K562 (cell line): ENCODE results near the gene FLOT2. TPM values are rescaled to one million over a fixed set of nuclear protein-coding genes. Genes with fewer than 3 reads are reported as not detected.

ENCODE experiments used
- ATAC-seq: fragments of 200-7000 bp; cut with Tn5 transposase; 3 replicates; pipeline ENCODE4 v1.9.1; 2020; ENCODE audit warnings: moderate library complexity
- BruUV-seq: library from RNA; stranded (reverse); fragments of 400-500 nt; replicated peaks from 2 replicates; lab custom pipeline; 2021; lab: Mats Ljungman, UMichigan
- CTCF ChIA-PET: fragments of 300-600 bp; formaldehyde crosslinking; extraction: SDS; loops from one replicate; lab custom pipeline; 2021; ENCODE audit warnings: low intra/inter-chr PET ratio; lab: Yijun Ruan, JAX
- POLR2A ChIA-PET: fragments of 300-600, 350-650 bp; sonication (Branson Sonifier 250); formaldehyde crosslinking; extraction: SDS; loops from one replicate; lab custom pipeline; 2021; ENCODE audit warnings: antibody characterized with exemption, inconsistent platforms; lab: Yijun Ruan, JAX
- DNase-seq, 4 experiments: peaks; one replicate each; pipeline versions ENCODE4 v3.0.0 to v3.0.0-alpha.2; 2011 to 2018; ENCODE audit warnings: low spot score in 3 of 4, mixed read lengths in 3 of 4; ENCODE audit errors: extremely low read depth in 1 of 4
- FAIRE-seq: peaks from 2 replicates; lab custom pipeline; 2011; peaks lifted over from hg19 to GRCh38; lab: Jason Lieb, UNC
- H2AFZ ChIP-seq: 2 replicates; pipeline ENCODE4 v1.6.0; 2011; ENCODE audit warnings: low read depth, low read length, control low read depth, inconsistent platforms
- H3K27ac ChIP-seq: fragments of 200-600 bp; 3 replicates; pipeline ENCODE4 v1.8.0; 2011; ENCODE audit warnings: low read depth, mild to moderate bottlenecking, control low read depth, inconsistent platforms, low read length, moderate library complexity, mixed read lengths; ENCODE audit errors: extremely low read depth
- H3K27me3 ChIP-seq, 2 experiments: fragments of 300-600 bp in 1 of 2; 2 replicates in 1 of 2; 3 replicates in 1 of 2; pipeline versions ENCODE4 v1.6.0 to v1.8.0; 2011; ENCODE audit warnings: inconsistent platforms in 2 of 2, low read length in 2 of 2, mild to moderate bottlenecking in 1 of 2, mixed read lengths in 1 of 2, moderate library complexity in 1 of 2; ENCODE audit not compliant: control insufficient read depth in 2 of 2, insufficient read depth in 2 of 2
- H3K36me3 ChIP-seq: fragments of 300-600 bp; 3 replicates; pipeline ENCODE4 v1.8.0; 2011; ENCODE audit warnings: mild to moderate bottlenecking, low read length, inconsistent platforms; ENCODE audit not compliant: control insufficient read depth, insufficient read depth
- H3K4me1 ChIP-seq, 2 experiments: fragments of 200-600 bp in 1 of 2; replicated peaks in 1 of 2; 2 replicates in 1 of 2; 3 replicates in 1 of 2; pipeline versions ENCODE4 v1.5.1 to v1.8.0; 2011; ENCODE audit warnings: inconsistent platforms in 2 of 2, low read length in 2 of 2, mild to moderate bottlenecking in 1 of 2, mixed read lengths in 1 of 2, moderate library complexity in 1 of 2; ENCODE audit not compliant: control insufficient read depth in 2 of 2, insufficient read depth in 2 of 2
- H3K4me2 ChIP-seq: 2 replicates; pipeline ENCODE4 v1.6.1; 2011; ENCODE audit warnings: low read length, control low read depth, inconsistent platforms, mixed read lengths; ENCODE audit not compliant: insufficient read depth
- H3K4me3 ChIP-seq: fragments of 200-600 bp; sonication (generic), shearing (Covaris generic); 2 replicates; pipeline ENCODE4 v1.5.1; 2016; ENCODE audit warnings: control low read depth, inconsistent platforms
- H3K79me2 ChIP-seq: fragments of 200-600 bp; 3 replicates; pipeline ENCODE4 v1.8.0; 2011; ENCODE audit warnings: low read length, inconsistent platforms; ENCODE audit not compliant: control insufficient read depth, insufficient read depth
- H3K9ac ChIP-seq, 2 experiments: 2 replicates each; pipeline versions ENCODE4 v1.6.0 to v1.6.1; 2011; ENCODE audit warnings: low read depth in 2 of 2, low read length in 2 of 2, control low read depth in 1 of 2, inconsistent platforms in 1 of 2, mild to moderate bottlenecking in 1 of 2, mixed read lengths in 1 of 2; ENCODE audit not compliant: insufficient read depth in 1 of 2
- H3K9me1 ChIP-seq: one replicate; pipeline ENCODE4 v1.6.0; 2011; ENCODE audit warnings: inconsistent platforms, mild to moderate bottlenecking, low read length, moderate library complexity; ENCODE audit not compliant: control insufficient read depth, insufficient read depth
- H3K9me3 ChIP-seq: replicated peaks from 2 replicates; pipeline ENCODE4 v1.5.1; 2011; ENCODE audit warnings: low read depth, low read length, inconsistent platforms; ENCODE audit not compliant: control insufficient read depth, insufficient read depth
- H4K20me1 ChIP-seq: replicated peaks from 2 replicates; pipeline ENCODE4 v1.6.1; 2011; ENCODE audit warnings: low read length, inconsistent platforms, mixed read lengths; ENCODE audit not compliant: control insufficient read depth, insufficient read depth
- BRD9 ChIP-seq: fragments of 450-650 bp; IDR thresholded peaks from 2 replicates; pipeline ENCODE4 v1.6.1; 2018; ENCODE audit warnings: low read depth; ENCODE audit not compliant: partially characterized antibody
- CC2D1A ChIP-seq: fragments of 450-650 bp; IDR thresholded peaks from 2 replicates; pipeline ENCODE4 v1.6.1; 2017; ENCODE audit warnings: mild to moderate bottlenecking
- DPF2 ChIP-seq: fragments of 450-650 bp; IDR thresholded peaks from 2 replicates; pipeline ENCODE4 v1.6.1; 2016
- EP400 ChIP-seq: fragments of 450-650 bp; IDR thresholded peaks from 2 replicates; pipeline ENCODE4 v1.6.1; 2017; ENCODE audit warnings: antibody characterized with exemption, mild to moderate bottlenecking, moderate library complexity
- HNRNPL ChIP-seq: fragments of 200-400 bp; formaldehyde crosslinking; IDR thresholded peaks from 2 replicates; pipeline ENCODE4 v1.6.1; 2017; ENCODE audit warnings: low read depth, mild to moderate bottlenecking, low read length
- KLF13 ChIP-seq: fragments of 450-650 bp; IDR thresholded peaks from 2 replicates; pipeline ENCODE4 v1.6.1; 2016; ENCODE audit warnings: missing genetic modification characterization, low read depth, mild to moderate bottlenecking, missing compliant biosample characterization, moderate library complexity, borderline replicate concordance
- MAZ ChIP-seq, 2 experiments: fragments of 450-650 bp in 1 of 2; sonication (generic) in 1 of 2; formaldehyde crosslinking; IDR thresholded peaks in 1 of 2; conservative IDR thresholded peaks in 1 of 2; 2 replicates each; pipeline versions ENCODE4 v1.4.0 to v1.5.0; 2020; ENCODE audit warnings: mild to moderate bottlenecking in 1 of 2, missing genetic modification reagents in 1 of 2
- NFIC ChIP-seq: fragments of 450-650 bp; IDR thresholded peaks from 2 replicates; pipeline ENCODE4 v1.6.1; 2017; ENCODE audit warnings: mild to moderate bottlenecking, inconsistent platforms
- SIX5 ChIP-seq, 2 experiments: IDR thresholded peaks; 2 replicates each; pipeline ENCODE4 v1.6.1; 2011; ENCODE audit warnings: low read length in 2 of 2, borderline replicate concordance in 1 of 2, low read depth in 1 of 2, mild to moderate bottlenecking in 1 of 2, moderate library complexity in 1 of 2; ENCODE audit not compliant: insufficient read depth in 1 of 2
- SMC3 ChIP-seq: conservative IDR thresholded peaks from 2 replicates; pipeline ENCODE4 v1.6.1; 2011; ENCODE audit warnings: low read depth, low read length, improper control_type of control experiment; ENCODE audit not compliant: insufficient read depth
- TEAD1 ChIP-seq, 2 experiments: fragments of 450-650 bp in 1 of 2; sonication (generic) in 1 of 2; formaldehyde crosslinking; IDR thresholded peaks; 2 replicates each; pipeline versions ENCODE4 v1.4.0 to v1.8.0; 2020 to 2022; ENCODE audit warnings: mild to moderate bottlenecking in 2 of 2, missing genetic modification reagents in 1 of 2
- TRIM24 ChIP-seq, 2 experiments: fragments of 450-650 bp; IDR thresholded peaks; 2 replicates each; pipeline ENCODE4 v1.6.1; 2016
- WGBS: fragments of 100-300 bp; shearing (Covaris generic); methylation state at CpG from one replicate; pipeline ENCODE4 v1.1.6; 2016; ENCODE audit warnings: low coverage, mixed read lengths; ENCODE audit not compliant: insufficient coverage; ENCODE audit errors: missing lambda C conversion rate; 5-methylcytosine and 5-hydroxymethylcytosine counted together
- in situ Hi-C: fragments of 300-500 bp; cut with MboI; formaldehyde crosslinking; loops from 4 replicates; pipeline ENCODE4 v1.15.0; 2018; ENCODE audit warnings: inconsistent platforms, mixed read lengths
- intact Hi-C: fragments of 100-400 bp; cut with micrococcal nuclease; formaldehyde crosslinking; loops from 2 replicates; pipeline ENCODE4 v1.14.2; 2022
- polyA plus RNA-seq, 8 experiments: library from polyadenylated mRNA; depleted of rRNA in 4 of 8; stranded (reverse) in 5 of 8; unstranded in 3 of 8; fragments of >200 nt; fragmentation: Nextera tagmentation in 2 of 8; fragmentation: Illumina TruSeq in 1 of 8; extraction: Ambion mirVana in 2 of 8; extraction: Trizol in 1 of 8; gene quantifications; 2 replicates each; pipeline versions ENCODE4 v1.2.1 to v1.2.3, GENCODE V29; 2011 to 2014; ENCODE audit warnings: inconsistent platforms in 1 of 8, missing spikeins in 1 of 8
- total RNA-seq, 7 experiments: library from RNA; depleted of rRNA in 6 of 7; stranded (reverse); fragments of >200 nt in 6 of 7; fragmentation: Illumina TruSeq in 2 of 7; extraction: Trizol in 2 of 7; gene quantifications; 2 replicates each; pipeline versions ENCODE4 v1.2.1 to v1.2.3, GENCODE V29; 2011 to 2021; ENCODE audit warnings: low replicate concordance in 1 of 7
- TF ChIP-seq, protein P1 (sequence below), 3 experiments: IDR thresholded peaks in 2 of 3; conservative IDR thresholded peaks in 1 of 3; 2 replicates each; pipeline ENCODE4 v1.5.1; 2011 to 2012; ENCODE audit warnings: low read length in 3 of 3, mild to moderate bottlenecking in 3 of 3, control low read depth in 2 of 3, improper control_type of control experiment in 1 of 3, inconsistent platforms in 1 of 3, low read depth in 1 of 3, mixed read lengths in 1 of 3, moderate library complexity in 1 of 3; ENCODE audit not compliant: insufficient read depth in 2 of 3
- TF ChIP-seq, protein P2 (sequence below): sonication (generic); formaldehyde crosslinking; IDR thresholded peaks from 2 replicates; pipeline ENCODE4 v1.8.0; 2022; ENCODE audit warnings: missing genetic modification reagents, mild to moderate bottlenecking, moderate library complexity, borderline replicate concordance

Gene FLOT2
- total and polyA plus RNA-seq, 9 of the 15 experiments (the other 6 are each of a cell fraction or from before 2014, with no cell fraction given) = 17.5 to 138 (median 41.7) TPM

DNA sequence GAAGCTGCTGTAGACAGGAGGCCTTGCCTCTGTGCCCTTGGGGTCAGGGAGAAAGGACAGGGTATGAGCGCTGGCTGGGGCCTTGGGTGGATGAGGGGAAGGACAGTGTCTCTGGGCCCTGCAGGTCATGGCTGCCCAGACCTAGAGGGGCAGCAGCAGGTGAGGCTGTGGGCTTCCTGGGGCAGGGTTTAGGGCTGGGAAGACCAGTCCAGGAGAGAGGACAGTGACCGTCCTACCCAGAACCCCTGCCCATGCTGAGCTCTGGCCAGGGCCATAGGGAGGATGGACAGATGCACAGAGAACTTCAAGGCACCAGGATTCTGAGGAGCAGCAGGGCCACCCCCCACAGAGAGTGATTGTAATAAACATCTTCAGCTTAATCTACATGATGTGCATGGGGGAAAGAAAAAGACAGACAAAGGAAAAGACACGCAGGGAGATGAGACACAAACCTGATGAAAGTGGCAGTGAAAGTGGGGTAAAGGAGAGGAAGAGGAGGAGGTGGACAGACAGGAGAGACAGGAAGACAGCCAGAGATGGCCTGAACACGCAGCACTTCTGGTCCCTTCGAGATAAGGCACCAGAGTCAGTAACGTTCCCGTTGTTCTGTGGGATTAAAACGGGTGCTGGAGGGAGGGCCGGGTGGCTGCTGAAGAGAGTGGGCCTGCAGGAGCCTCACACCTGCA is 17.5 kb downstream of the FLOT2 start (continued):
- no peak for TF ChIP-seq EP400
- peak; percentile 40 for TF ChIP-seq NFIC
- no peak for TF ChIP-seq HNRNPL
- TF ChIP-seq TRIM24 (IDR thresholded peaks at IDR 0.05) = peak in 1 of 2 experiments; percentile 31; a peak in 1 of 4 replicates

DNA sequence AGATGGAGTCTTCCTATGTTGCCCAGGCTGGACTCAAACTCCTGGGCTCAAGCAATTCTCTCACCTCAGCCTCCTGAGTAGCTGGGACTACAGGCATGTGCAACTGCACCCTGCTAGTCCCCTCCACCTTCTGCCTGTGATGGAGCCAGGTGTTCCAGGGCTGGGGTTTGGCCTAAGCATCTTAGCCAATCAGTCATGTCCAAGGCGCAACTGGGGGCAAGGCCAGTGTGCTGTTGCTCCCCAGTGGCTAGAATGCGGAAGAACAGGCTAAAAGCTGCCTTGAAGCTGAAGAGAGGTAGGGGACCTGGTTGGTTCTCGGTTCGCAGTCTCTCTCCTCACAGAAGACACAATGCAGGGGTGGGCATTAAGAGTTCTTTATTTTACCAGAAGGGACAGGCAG is 18.6 kb downstream of the FLOT2 start:
- BruUV-seq = no TSS peak
- intact Hi-C loops = loop anchor here (1.0 kb wide), 2 partner anchors 30 to 116 kb away; no protein-coding TSS in a partner anchor
- peaks cover 31 to 42% of the 10 kb centered on the region in 2 experiments for H3K4me1 ChIP-seq
- TF ChIP-seq, protein P1, sequence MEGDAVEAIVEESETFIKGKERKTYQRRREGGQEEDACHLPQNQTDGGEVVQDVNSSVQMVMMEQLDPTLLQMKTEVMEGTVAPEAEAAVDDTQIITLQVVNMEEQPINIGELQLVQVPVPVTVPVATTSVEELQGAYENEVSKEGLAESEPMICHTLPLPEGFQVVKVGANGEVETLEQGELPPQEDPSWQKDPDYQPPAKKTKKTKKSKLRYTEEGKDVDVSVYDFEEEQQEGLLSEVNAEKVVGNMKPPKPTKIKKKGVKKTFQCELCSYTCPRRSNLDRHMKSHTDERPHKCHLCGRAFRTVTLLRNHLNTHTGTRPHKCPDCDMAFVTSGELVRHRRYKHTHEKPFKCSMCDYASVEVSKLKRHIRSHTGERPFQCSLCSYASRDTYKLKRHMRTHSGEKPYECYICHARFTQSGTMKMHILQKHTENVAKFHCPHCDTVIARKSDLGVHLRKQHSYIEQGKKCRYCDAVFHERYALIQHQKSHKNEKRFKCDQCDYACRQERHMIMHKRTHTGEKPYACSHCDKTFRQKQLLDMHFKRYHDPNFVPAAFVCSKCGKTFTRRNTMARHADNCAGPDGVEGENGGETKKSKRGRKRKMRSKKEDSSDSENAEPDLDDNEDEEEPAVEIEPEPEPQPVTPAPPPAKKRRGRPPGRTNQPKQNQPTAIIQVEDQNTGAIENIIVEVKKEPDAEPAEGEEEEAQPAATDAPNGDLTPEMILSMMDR (IDR thresholded peaks at IDR 0.05 in 2 of 3, conservative IDR thresholded peaks at IDR 0.05 in 1 of 3; ENCODE audit: insufficient read depth in 2 of 3, low read depth in 1 of 3, low read length in 3 of 3) = peak; percentile 77 to 91 (median 88)
- TF ChIP-seq CC2D1A (peak; percentile 79), KLF13 (tag) (no peak), BRD9 (no peak), DPF2 (0 out of 2 replicates have a peak, but pooled peaks have one; percentile 16), MAZ (CRISPR knock-in tag; conservative IDR thresholded peaks at IDR 0.05 in 1 of 2, IDR thresholded peaks at IDR 0.05 in 1 of 2) (0 out of 4 replicates have a peak, but pooled peaks of 1 of the 2 experiments have one; percentile 17), SMC3 (peak; percentile 80), SIX5 (IDR thresholded peaks at IDR 0.05; ENCODE audit: borderline replicate concordance in 1 of 2, insufficient read depth in 1 of 2, low read depth in 1 of 2, low read length in 2 of 2) (no peak), TEAD1 (CRISPR knock-in tag; IDR thresholded peaks at IDR 0.05) (peak; percentile 82 to 99; a peak in 3 of 4 replicates)
- TF ChIP-seq, protein P2, sequence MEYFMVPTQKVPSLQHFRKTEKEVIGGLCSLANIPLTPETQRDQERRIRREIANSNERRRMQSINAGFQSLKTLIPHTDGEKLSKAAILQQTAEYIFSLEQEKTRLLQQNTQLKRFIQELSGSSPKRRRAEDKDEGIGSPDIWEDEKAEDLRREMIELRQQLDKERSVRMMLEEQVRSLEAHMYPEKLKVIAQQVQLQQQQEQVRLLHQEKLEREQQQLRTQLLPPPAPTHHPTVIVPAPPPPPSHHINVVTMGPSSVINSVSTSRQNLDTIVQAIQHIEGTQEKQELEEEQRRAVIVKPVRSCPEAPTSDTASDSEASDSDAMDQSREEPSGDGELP (CRISPR knock-in tag) = peak; percentile 49; the same call in 1 of the 2 replicates

More for the DNA sequence above, 18.6 kb downstream of the FLOT2 start:
- ChIA-PET CTCF (interaction anchor here (0.6 to 1.4 kb wide), 4 partner anchors 116 to 152 kb away, joined by 3 to 9 read pairs (median 4); no protein-coding TSS in a partner anchor), POLR2A (interaction anchor here (0.8 to 4.3 kb wide), 6 partner anchors 7 to 152 kb away, joined by 3 to 29 read pairs (median 4); partner anchors contain the start of gene TLCD1)
- FAIRE-seq (peak; percentile 88), DNase-seq (peak; percentile 79 to 87 (median 84)), ATAC-seq (peak; percentile 92)
- Histone ChIP-seq H3K79me2 (no peaks in the 10 kb centered on the region), H3K9me3 (peaks cover 3% of the 10 kb centered on the region), H2AFZ (no peak overlapping the region), H3K27me3 (no peaks in the 10 kb centered on the region), H3K27ac (no peak overlapping the region), H3K36me3 (peaks cover 56% of the 10 kb centered on the region), H3K9me1 (no peaks in the 10 kb centered on the region), H3K4me3 (no peak overlapping the region), H3K9ac (peak overlapping the region in 1 of 2 experiments; percentile 86; a peak in 2 of 4 replicates), H3K4me2 (no peak overlapping the region), H4K20me1 (no peaks in the 10 kb centered on the region)
- in situ Hi-C loops = no loop called here
- 78% methylated on average over 4 of the region's 4 CpGs for WGBS
